ENCODE measurements around the gene IL17D.
A peak's percentile ranks its signal among the peaks of the same experiment; 100 is the strongest.

The IL17D gene

DNA sequence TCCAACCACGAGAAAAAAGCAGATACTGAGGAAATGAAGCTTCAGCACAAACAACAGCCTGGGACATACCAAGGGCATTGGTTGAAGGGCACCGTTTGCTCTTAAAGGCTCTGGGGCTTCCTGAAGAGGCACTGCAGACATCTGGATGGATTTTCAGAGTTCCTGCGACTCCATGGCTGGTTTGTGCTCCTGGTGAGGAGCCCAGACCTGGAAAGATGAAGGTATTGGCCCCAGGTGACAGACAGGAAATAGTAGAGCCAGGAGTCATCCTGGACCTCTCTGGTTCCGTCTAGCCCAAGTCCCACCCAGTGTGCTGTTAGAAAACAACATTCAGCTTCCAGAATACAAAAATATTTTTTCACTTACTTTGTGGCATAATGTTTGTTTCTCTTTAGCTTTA, 6.3 kb downstream of the IL17D start:
- no peak overlapping the region for H3K4me3 ChIP-seq (replicated peaks; ENCODE audit: low read depth, low read length)
- no peak for TF ChIP-seq CTCF (IDR thresholded peaks at IDR 0.05; ENCODE audit: low read depth, low read length, missing control alignments)
- DNase-seq (ENCODE audit: extremely low read depth, low read depth) = no peak

- H3K4me3 ChIP-seq (replicated peaks; ENCODE audit: low read depth, low read length) = no peak overlapping the region
- no peak for TF ChIP-seq CTCF (IDR thresholded peaks at IDR 0.05; ENCODE audit: low read depth, low read length, missing control alignments)
- no peak for DNase-seq (ENCODE audit: extremely low read depth, low read depth)
Measured at GRCh38 chr13:20711301-20712044, 8.0 kb downstream of the IL17D start.

DNA sequence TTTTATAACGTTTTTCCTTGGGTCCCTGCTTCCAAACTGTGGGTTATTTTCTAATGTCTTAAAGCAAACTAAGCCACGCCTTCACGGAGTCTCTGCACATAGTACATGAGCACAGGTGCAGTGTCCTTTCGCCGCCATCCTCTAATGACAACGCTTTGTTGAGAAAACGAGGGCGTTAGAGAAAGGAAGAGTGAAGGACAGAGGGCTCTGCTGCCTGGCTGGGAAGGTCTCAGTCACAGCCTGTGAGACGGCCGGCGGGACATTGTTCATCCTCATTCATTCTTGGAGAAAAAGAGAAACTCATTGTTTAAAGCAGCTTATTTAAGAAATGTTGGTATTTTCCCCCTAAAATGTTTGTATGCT, 9.5 kb downstream of the IL17D start:
- no peak for TF ChIP-seq CTCF (IDR thresholded peaks at IDR 0.05; ENCODE audit: low read depth, low read length, missing control alignments)
- DNase-seq (ENCODE audit: extremely low read depth, low read depth) = no peak
- peak overlapping the region; percentile 19 for H3K4me3 ChIP-seq (replicated peaks; ENCODE audit: low read depth, low read length)

DNA sequence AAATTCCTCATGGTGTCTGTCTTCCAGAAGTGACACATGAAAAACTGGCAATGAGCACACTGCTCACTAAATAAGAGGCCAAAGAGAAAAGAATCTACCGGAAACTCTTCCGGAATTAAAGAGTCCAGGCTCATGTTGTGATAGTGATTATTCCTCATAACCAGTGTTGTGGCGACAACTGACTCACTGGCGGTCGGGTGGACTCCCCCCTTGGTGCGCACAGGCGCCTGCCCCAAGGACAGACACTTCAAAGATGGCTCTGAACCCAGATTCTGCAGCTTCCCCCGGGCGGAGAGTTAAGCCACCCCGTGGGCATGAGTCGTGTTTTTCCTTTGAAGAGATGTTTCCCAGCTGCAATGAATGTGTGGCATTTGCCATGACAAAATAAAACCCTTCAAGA, 10.3 kb downstream of the IL17D start:
- no peak for TF ChIP-seq CTCF (IDR thresholded peaks at IDR 0.05; ENCODE audit: low read depth, low read length, missing control alignments)
- no peak for DNase-seq (ENCODE audit: extremely low read depth, low read depth)
- H3K4me3 ChIP-seq (replicated peaks; ENCODE audit: low read depth, low read length) = no peak overlapping the region

GRCh38 chr13:20714161-20714560, 10.7 kb downstream of the IL17D start:
- H3K4me3 ChIP-seq (replicated peaks; ENCODE audit: low read depth, low read length) = no peak overlapping the region
- no peak for DNase-seq (ENCODE audit: extremely low read depth, low read depth)

GRCh38 chr13:20714563-20715329, 11.2 kb downstream of the IL17D start:
- TF ChIP-seq CTCF (IDR thresholded peaks at IDR 0.05; ENCODE audit: low read depth, low read length, missing control alignments) = no peak
- DNase-seq (ENCODE audit: extremely low read depth, low read depth) = no peak
- H3K4me3 ChIP-seq (replicated peaks; ENCODE audit: low read depth, low read length) = no peak overlapping the region

More at GRCh38 chr13:20714161-20714560, 10.7 kb downstream of the IL17D start:
- TF ChIP-seq CTCF (IDR thresholded peaks at IDR 0.05; ENCODE audit: low read depth, low read length, missing control alignments) = no peak
